ENCODE results near the gene HEG1.

- TF ChIP-seq POLR2A (IDR thresholded peaks at IDR 0.05; ENCODE audit: low read depth, low read length), result no peak
- TF ChIP-seq TAF1 (IDR thresholded peaks at IDR 0.05; ENCODE audit: low read depth, low read length), result no peak
- TF ChIP-seq POLR2AphosphoS5 (IDR thresholded peaks at IDR 0.05; ENCODE audit: low read depth, low read length), result no peak
- no peak for TF ChIP-seq SPI1 (IDR thresholded peaks at IDR 0.05; ENCODE audit: low read depth, low read length)
Observed at GRCh38 chr3:125001557-125002413, 54.0 kb downstream of the HEG1 start.

Data from GM12891 (cell line).